Upper lobe of left lung (tissue), 4 donors: ENCODE data around the gene PRKAG2.

ENCODE experiments used
- CTCF ChIP-seq, 6 experiments: fragments of 450-650 bp in 4 of 6; fragments of 200-600 bp in 2 of 6; sonication (generic) in 2 of 6; IDR thresholded peaks; one replicate each; pipeline ENCODE4 v1.5.1; 2016 to 2019; ENCODE audit warnings: antibody characterized with exemption in 6 of 6
- EP300 ChIP-seq, 4 donors: sonication (generic); formaldehyde crosslinking; IDR thresholded peaks; one replicate each; pipeline ENCODE4 v1.5.1; 2017; ENCODE audit warnings: antibody characterized with exemption in 4 of 4, control low read depth in 2 of 4
- POLR2A ChIP-seq, 4 donors: fragments of 450-650 bp; IDR thresholded peaks; one replicate each; pipeline ENCODE4 v1.5.1; 2016 to 2017; ENCODE audit warnings: antibody characterized with exemption in 4 of 4, mild to moderate bottlenecking in 2 of 4
- POLR2AphosphoS5 ChIP-seq, 2 donors: sonication (generic); formaldehyde crosslinking; IDR thresholded peaks; one replicate each; pipeline ENCODE4 v1.5.1; 2017; ENCODE audit warnings: antibody characterized with exemption in 2 of 2

- TF ChIP-seq POLR2A (IDR thresholded peaks at IDR 0.05) (no peak), CTCF (IDR thresholded peaks at IDR 0.05) (no peak), POLR2AphosphoS5 (IDR thresholded peaks at IDR 0.05) (no peak), EP300 (IDR thresholded peaks at IDR 0.05) (no peak)
Measured at GRCh38 chr7:151644554-151644953, 232.4 kb downstream of the PRKAG2 start.
